ENCODE results near the gene UPK1A. TPM values are rescaled to one million over a fixed set of nuclear protein-coding genes. Genes with fewer than 3 reads are reported as not detected.
A peak's percentile ranks its signal among the peaks of the same experiment; 100 is the strongest.

Gene UPK1A
- total and polyA plus RNA-seq, 7 experiments from 2014 or later, result 0.41 to 1.3 TPM; not detected in 5

DNA sequence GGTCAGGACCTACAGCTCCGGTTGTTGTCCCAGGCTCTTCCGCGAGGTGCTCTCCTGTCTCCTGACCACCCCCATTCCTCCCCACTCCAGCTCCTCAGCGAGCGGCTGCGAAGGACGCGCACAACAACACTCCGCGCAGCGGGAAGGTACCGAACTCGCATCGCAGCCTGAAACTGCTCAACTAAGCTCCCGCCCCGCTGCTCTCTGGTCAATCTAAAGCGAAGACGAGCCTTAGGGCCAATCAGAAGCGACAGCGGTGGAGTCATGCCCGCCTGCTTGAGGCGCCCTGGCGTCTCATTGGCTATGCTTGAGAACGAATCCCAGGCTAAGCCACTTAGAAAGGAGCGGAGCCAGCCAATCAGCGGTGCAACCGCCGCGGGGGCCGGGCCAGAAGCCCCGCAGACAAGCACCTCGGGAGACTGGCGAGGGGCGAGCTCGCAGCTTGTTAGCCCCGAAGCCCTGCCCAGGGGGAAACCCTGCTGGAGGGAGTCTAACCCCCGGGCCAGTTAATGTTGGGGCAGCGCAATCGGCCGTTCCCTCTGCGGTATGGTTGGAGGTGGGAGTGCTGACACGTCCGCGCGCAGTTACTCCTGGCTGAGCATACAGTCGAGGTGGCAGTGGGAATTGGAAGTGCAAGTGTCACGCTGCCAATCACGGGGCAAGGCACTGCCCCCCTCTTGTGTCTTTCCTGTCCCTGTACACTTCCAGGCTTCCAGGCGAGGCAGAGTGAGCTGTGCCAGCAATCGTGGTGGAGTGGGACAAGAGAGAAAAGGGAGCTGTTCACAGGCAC is 36.1 kb downstream of the UPK1A start:
- Histone ChIP-seq H3K4me1 (ENCODE audit: control insufficient read depth in 2 of 2, insufficient read depth in 2 of 2, low read length in 2 of 2) (no peaks in the 10 kb centered on the region), H3K4me3 (ENCODE audit: low read length) (peak overlapping the region; percentile 85), H3K36me3 (ENCODE audit: control insufficient read depth in 2 of 3, insufficient read depth in 3 of 3, low read length in 3 of 3) (no peaks in the 10 kb centered on the region), H3K27ac (ENCODE audit: low read depth, low read length) (peak overlapping the region; percentile 66), H3K9me3 (ENCODE audit: control insufficient read depth in 2 of 3, low read length in 3 of 3) (no peaks in the 10 kb centered on the region), H3K27me3 (ENCODE audit: control insufficient read depth in 2 of 2, insufficient read depth in 2 of 2, low read length in 2 of 2) (no peaks in the 10 kb centered on the region)
- Mint-ChIP-seq H3K9me3 (peaks cover 0 to 3% (median 0%) of the 10 kb centered on the region in 11 donors), H3K4me1 (peaks cover 5 to 22% (median 6%) of the 10 kb centered on the region in 7 donors), H3K4me3 (peak overlapping the region; percentile 88 to 100 (median 96)), H3K27me3 (peaks cover 0 to 4% (median 0%) of the 10 kb centered on the region in 5 donors), H3K27ac (peak overlapping the region; percentile 79 to 98 (median 93)), H3K36me3 (peaks cover 0 to 2% (median 0%) of the 10 kb centered on the region in 5 donors)
- ChIA-PET POLR2A (interaction anchor here (0.6 to 2.4 kb wide), 18 partner anchors 10 to 1506 kb away, joined by 3 to 20 read pairs (median 4); partner anchors contain the start of genes COX6B1, HAUS5, IGFLR1 and KMT2B), CTCF (interaction anchor here (0.6 to 2.6 kb wide), 8 partner anchors 8 to 191 kb away, joined by 3 to 11 read pairs (median 4); no protein-coding TSS in a partner anchor)
- ATAC-seq, result peak; percentile 100
- peak; percentile 66 to 96 (median 90) for DNase-seq
- intact Hi-C loops (cut with micrococcal nuclease), result loop anchor here (1.0 to 5.0 kb wide), 13 partner anchors 9 to 352 kb away; partner anchors contain the start of genes COX6B1 (in 2 of the 2), THAP8 (in 2 of the 2), WDR62 (in 2 of the 2) and NFKBID (in 1 of the 2)

GRCh38 chr19:35703343-35703742 is 37.0 kb downstream of the UPK1A start:
- Histone ChIP-seq H3K27ac (ENCODE audit: low read depth, low read length) (no peak overlapping the region), H3K36me3 (ENCODE audit: control insufficient read depth in 2 of 3, insufficient read depth in 3 of 3, low read length in 3 of 3) (no peaks in the 10 kb centered on the region), H3K4me3 (ENCODE audit: low read length) (no peak overlapping the region), H3K27me3 (ENCODE audit: control insufficient read depth in 2 of 2, insufficient read depth in 2 of 2, low read length in 2 of 2) (no peaks in the 10 kb centered on the region), H3K9me3 (ENCODE audit: control insufficient read depth in 2 of 3, low read length in 3 of 3) (no peaks in the 10 kb centered on the region), H3K4me1 (ENCODE audit: control insufficient read depth in 2 of 2, insufficient read depth in 2 of 2, low read length in 2 of 2) (no peaks in the 10 kb centered on the region)
- H3K9me3 Mint-ChIP-seq, result peaks cover 0 to 3% (median 0%) of the 10 kb centered on the region in 11 donors
- no peak overlapping the region for H3K27ac Mint-ChIP-seq
- peaks cover 0 to 2% (median 0%) of the 10 kb centered on the region in 5 donors for H3K36me3 Mint-ChIP-seq
- ATAC-seq, result no peak
- H3K27me3 Mint-ChIP-seq, result peaks cover 0 to 4% (median 0%) of the 10 kb centered on the region in 5 donors
- ChIA-PET CTCF (interaction anchor here (1.0 to 2.6 kb wide), 2 partner anchors 9 to 11 kb away, joined by 5 to 11 read pairs; no protein-coding TSS in a partner anchor), POLR2A (interaction anchor here (0.6 to 2.4 kb wide), 6 partner anchors 9 to 1505 kb away, joined by 3 to 20 read pairs (median 10); partner anchors contain the start of genes IGFLR1, KMT2B, PSENEN and U2AF1L4)
- no peak for DNase-seq
- peaks cover 5 to 19% (median 6%) of the 10 kb centered on the region in 7 donors for H3K4me1 Mint-ChIP-seq
- intact Hi-C loops (cut with micrococcal nuclease), result loop anchor here (2.0 to 5.0 kb wide), 3 partner anchors 56 to 351 kb away; partner anchors contain the start of genes THAP8 (in 2 of the 2), WDR62 (in 2 of the 2) and COX6B1 (in 1 of the 2)
- peak overlapping the region in 4 of 10 donors; percentile 26 to 91 (median 64) for H3K4me3 Mint-ChIP-seq

- Mint-ChIP-seq H3K4me1 (peaks cover 5 to 14% (median 6%) of the 10 kb centered on the region in 7 donors), H3K9me3 (peaks cover 0 to 3% (median 0%) of the 10 kb centered on the region in 11 donors), H3K27me3 (peaks cover 0 to 4% (median 0%) of the 10 kb centered on the region in 5 donors), H3K36me3 (peaks cover 0 to 2% (median 0%) of the 10 kb centered on the region in 5 donors), H3K27ac (no peak within 1 kb of the TSS), H3K4me3 (peak within 1 kb of the TSS in 3 of 10 donors; percentile 26 to 59 (median 41))
- intact Hi-C loops (cut with micrococcal nuclease), result loop anchor here in 1 of 2 donors (5.0 kb wide), 2 partner anchors 57 to 348 kb away; partner anchors contain the start of genes COX6B1, THAP8 and WDR62
- H3K4me3 ChIP-seq (ENCODE audit: low read length), result no peak within 1 kb of the TSS
- DNase-seq (no peak), ATAC-seq (no peak)
- H3K9me3 ChIP-seq (ENCODE audit: control insufficient read depth in 2 of 3, low read length in 3 of 3), result no peaks in the 10 kb centered on the region
- H3K27ac ChIP-seq (ENCODE audit: low read depth, low read length), result no peak within 1 kb of the TSS
- POLR2A ChIA-PET, result interaction anchor here (1.5 kb wide), 1 partner anchor 36 kb away, joined by 3 read pairs; no protein-coding TSS in a partner anchor
- no peaks in the 10 kb centered on the region for H3K27me3 ChIP-seq (ENCODE audit: control insufficient read depth in 2 of 2, insufficient read depth in 2 of 2, low read length in 2 of 2)
- H3K36me3 ChIP-seq (ENCODE audit: control insufficient read depth in 2 of 3, insufficient read depth in 3 of 3, low read length in 3 of 3), result no peaks in the 10 kb centered on the region
- no peaks in the 10 kb centered on the region for H3K4me1 ChIP-seq (ENCODE audit: control insufficient read depth in 2 of 2, insufficient read depth in 2 of 2, low read length in 2 of 2)
- CTCF ChIA-PET, result interaction anchor here (1.2 kb wide), 1 partner anchor 10 kb away, joined by 4 read pairs; no protein-coding TSS in a partner anchor
Observed at GRCh38 chr19:35704218-35704617, 37.9 kb downstream of the UPK1A start, which contains the start of gene ZBTB32. Gene ZBTB32, plus strand, starts transcription at chr19:35704558. Its CDS starts 10,069 bp downstream, at chr19:35714627.

DNA sequence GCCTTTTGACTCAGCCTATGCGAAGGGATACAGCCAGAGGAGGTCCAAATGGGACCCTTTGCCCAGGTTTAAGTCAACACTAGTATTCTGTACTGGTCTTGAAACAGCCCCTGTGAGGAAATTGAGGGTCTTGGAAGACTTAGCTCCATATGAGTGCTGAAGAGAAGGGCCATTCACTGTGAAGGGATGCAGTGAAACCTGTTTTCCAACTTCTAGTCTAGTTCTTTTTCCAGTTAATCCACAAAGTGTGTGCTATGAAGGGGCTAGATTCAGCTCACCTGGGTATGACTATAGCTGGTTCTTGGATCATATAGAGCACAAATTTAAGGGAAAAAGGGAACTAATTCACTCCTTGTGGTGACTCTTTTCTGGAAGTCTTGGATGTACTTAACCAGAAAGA is 42.1 kb downstream of the UPK1A start:
- Mint-ChIP-seq H3K27ac (peak overlapping the region in 1 of 9 donors; percentile 9), H3K36me3 (peaks cover 0 to 1% (median 0%) of the 10 kb centered on the region in 5 donors), H3K4me1 (peaks cover 13 to 35% (median 19%) of the 10 kb centered on the region in 7 donors), H3K9me3 (no peaks in the 10 kb centered on the region), H3K4me3 (no peak overlapping the region), H3K27me3 (no peaks in the 10 kb centered on the region)
- Histone ChIP-seq H3K9me3 (ENCODE audit: control insufficient read depth in 2 of 3, low read length in 3 of 3) (no peaks in the 10 kb centered on the region), H3K27me3 (ENCODE audit: control insufficient read depth in 2 of 2, insufficient read depth in 2 of 2, low read length in 2 of 2) (no peaks in the 10 kb centered on the region), H3K36me3 (ENCODE audit: control insufficient read depth in 2 of 3, insufficient read depth in 3 of 3, low read length in 3 of 3) (no peaks in the 10 kb centered on the region), H3K27ac (ENCODE audit: low read depth, low read length) (no peak overlapping the region), H3K4me1 (ENCODE audit: control insufficient read depth in 2 of 2, insufficient read depth in 2 of 2, low read length in 2 of 2) (peaks cover 10 to 28% of the 10 kb centered on the region in 2 donors), H3K4me3 (ENCODE audit: low read length) (no peak overlapping the region)
- ATAC-seq (no peak), DNase-seq (no peak)
- intact Hi-C loops (cut with micrococcal nuclease), result no loop called here
- ChIA-PET POLR2A (interaction anchor here (1.1 kb wide), 2 partner anchors 13 to 36 kb away, joined by 3 read pairs; no protein-coding TSS in a partner anchor), CTCF (interaction anchor here (0.6 to 1.3 kb wide), 2 partner anchors 14 to 204 kb away, joined by 3 to 4 read pairs; no protein-coding TSS in a partner anchor)

DNA sequence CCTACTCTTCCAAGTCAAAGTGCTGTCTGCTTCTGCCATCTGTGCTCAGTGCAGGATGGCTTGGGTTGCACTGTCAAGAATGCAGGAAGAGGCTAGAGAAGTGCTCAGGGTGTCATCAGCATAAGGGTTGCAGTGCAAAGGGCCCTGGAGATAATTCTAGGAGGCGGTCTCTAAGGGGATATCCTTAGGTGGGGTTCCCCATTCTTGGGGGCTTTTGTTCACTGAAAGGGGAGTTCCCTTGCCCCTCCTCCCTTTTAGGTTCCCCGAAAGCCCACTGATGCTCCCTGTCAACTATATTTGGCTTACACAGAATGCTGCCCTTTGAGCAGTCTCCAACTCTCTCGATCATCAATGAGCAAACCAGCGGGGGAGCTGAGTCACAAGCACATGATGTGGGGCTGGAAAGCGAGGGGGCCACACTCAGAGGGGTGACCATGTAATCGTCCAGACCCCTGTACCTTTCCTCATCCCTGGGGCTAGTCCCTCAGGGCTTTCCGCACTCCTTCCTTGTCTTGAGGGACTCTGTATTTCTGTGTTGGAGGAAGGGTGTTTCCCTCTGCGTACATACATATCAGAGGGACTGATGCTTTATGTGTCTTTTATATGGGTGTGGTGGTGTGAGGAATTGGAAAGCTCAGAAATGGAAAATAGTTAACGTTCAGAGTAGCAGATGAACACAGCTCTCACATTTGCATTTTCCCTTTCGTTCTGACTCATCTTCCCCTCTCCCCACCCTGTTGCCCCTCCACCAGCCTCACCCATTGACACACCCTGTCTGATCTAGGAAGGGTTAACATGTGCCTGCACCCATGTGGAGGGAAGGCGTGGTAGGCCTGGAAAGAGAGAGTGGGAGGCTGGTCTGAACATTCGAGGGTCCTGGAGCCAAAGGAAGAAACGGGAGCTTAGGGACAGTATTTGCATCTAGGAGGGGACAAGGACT is 44.7 kb downstream of the UPK1A start:
- H3K36me3 ChIP-seq (ENCODE audit: control insufficient read depth in 2 of 3, insufficient read depth in 3 of 3, low read length in 3 of 3), result no peaks in the 10 kb centered on the region
- no peaks in the 10 kb centered on the region for H3K27me3 ChIP-seq (ENCODE audit: control insufficient read depth in 2 of 2, insufficient read depth in 2 of 2, low read length in 2 of 2)
- Mint-ChIP-seq H3K27me3 (no peaks in the 10 kb centered on the region), H3K4me3 (peak overlapping the region in 3 of 10 donors; percentile 13 to 79 (median 51)), H3K9me3 (no peaks in the 10 kb centered on the region), H3K4me1 (peaks cover 31 to 61% (median 42%) of the 10 kb centered on the region in 7 donors), H3K27ac (peak overlapping the region in 3 of 9 donors; percentile 39 to 97 (median 66)), H3K36me3 (peaks cover 0 to 5% (median 0%) of the 10 kb centered on the region in 5 donors)
- intact Hi-C loops (cut with micrococcal nuclease), result loop anchor here in 1 of 2 donors (1.0 kb wide), 1 partner anchor 9 kb away; no protein-coding TSS in a partner anchor
- ATAC-seq, result no peak
- H3K9me3 ChIP-seq (ENCODE audit: control insufficient read depth in 2 of 3, low read length in 3 of 3), result no peaks in the 10 kb centered on the region
- POLR2A ChIA-PET, result interaction anchor here (0.5 to 3.9 kb wide), 4 partner anchors 9 to 45 kb away, joined by 3 to 20 read pairs (median 4); partner anchors contain the start of gene HSPB6
- peaks cover 24 to 50% of the 10 kb centered on the region in 2 donors for H3K4me1 ChIP-seq (ENCODE audit: control insufficient read depth in 2 of 2, insufficient read depth in 2 of 2, low read length in 2 of 2)
- no peak overlapping the region for H3K27ac ChIP-seq (ENCODE audit: low read depth, low read length)
- CTCF ChIA-PET, result interaction anchor here (0.7 to 1.7 kb wide), 2 partner anchors 11 to 367 kb away, joined by 3 to 4 read pairs; no protein-coding TSS in a partner anchor
- peak in 1 of 9 donors; percentile 70 for DNase-seq
- no peak overlapping the region for H3K4me3 ChIP-seq (ENCODE audit: low read length)

All from naive thymus-derived CD4-positive, alpha-beta T cell (primary cell).